ENCODE data around the gene FBXL16. TPM values are rescaled to one million over a fixed set of nuclear protein-coding genes. Genes with fewer than 3 reads are reported as not detected.

Gene FBXL16
- polyA plus RNA-seq, 1 of the 3 experiments (the other 2 are of a cell fraction) = 19.8 TPM

DNA sequence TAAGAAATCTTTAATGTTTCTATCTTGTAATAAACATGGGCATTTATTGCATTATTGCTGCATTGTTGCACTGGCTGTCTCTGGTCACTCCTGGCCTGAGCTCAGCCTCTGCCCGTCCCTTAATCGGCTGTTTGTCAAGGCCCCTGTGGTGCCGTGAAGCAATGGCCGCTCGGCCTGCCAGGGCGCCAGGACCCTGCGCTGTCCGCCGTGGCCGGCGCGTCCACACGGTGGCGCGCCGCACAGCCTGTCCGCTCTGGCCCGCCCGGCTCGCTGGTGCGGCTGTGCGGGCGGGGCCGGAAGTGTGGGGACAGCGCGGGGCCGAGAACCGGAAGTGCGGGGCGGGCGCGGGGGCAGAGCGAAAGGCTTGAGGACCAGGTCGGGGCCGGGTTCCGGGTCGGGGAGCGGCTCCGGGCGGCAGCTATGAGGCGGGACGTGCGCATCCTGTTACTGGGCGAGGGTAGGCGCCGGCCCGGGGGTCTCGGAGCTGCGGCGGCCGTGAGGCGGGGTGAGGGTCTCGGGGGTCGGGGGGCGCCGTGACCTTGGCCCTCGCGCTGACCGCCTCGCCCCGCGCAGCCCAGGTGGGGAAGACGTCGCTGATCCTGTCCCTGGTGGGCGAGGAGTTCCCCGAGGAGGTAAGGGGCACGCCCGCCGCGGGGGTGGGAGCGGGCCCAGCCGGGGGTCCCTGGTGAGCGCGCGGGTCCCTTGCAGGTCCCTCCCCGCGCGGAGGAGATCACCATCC is 37.7 kb downstream of the FBXL16 start, which contains the start of gene RHOT2 (continued):
- peak; percentile 82 for TF ChIP-seq CTCF (IDR thresholded peaks at IDR 0.05)
- TF ChIP-seq MAX (IDR thresholded peaks at IDR 0.05; ENCODE audit: low read depth) = peak; percentile 61; the same call in 1 of the 2 replicates
- peak; percentile 95; the same call in 1 of the 2 replicates for TF ChIP-seq SIN3A (IDR thresholded peaks at IDR 0.05; ENCODE audit: borderline replicate concordance, low read depth, low read length)
- TF ChIP-seq FOXJ3 (CRISPR knock-in tag; IDR thresholded peaks at IDR 0.05) = no peak
- peak; percentile 90 for TF ChIP-seq GABPA (IDR thresholded peaks at IDR 0.05; ENCODE audit: low read depth)
- TF ChIP-seq SMC3 (IDR thresholded peaks at IDR 0.05; ENCODE audit: low read depth, low read length) = peak; percentile 53
- no peak; the same call in 1 of the 2 replicates for TF ChIP-seq MEF2A (IDR thresholded peaks at IDR 0.05; ENCODE audit: borderline replicate concordance, low read depth)
- TF ChIP-seq EP300 (IDR thresholded peaks at IDR 0.05; ENCODE audit: borderline replicate concordance in 1 of 2, low read depth in 1 of 2, low read length in 1 of 2) = peak; percentile 25 to 30; a peak in 1 of 4 replicates

GRCh38 chr16:667113-667779 is 38.4 kb downstream of the FBXL16 start:
- POLR2A ChIA-PET = interaction anchor here (0.6 to 1.5 kb wide), 4 partner anchors 8 to 17 kb away, joined by 3 to 4 read pairs (median 4); partner anchors contain the start of genes JMJD8, RHBDL1 and STUB1
- no peak overlapping the region; the same call in 1 of the 2 replicates for H3K9ac ChIP-seq

More at GRCh38 chr16:667113-667779, 38.4 kb downstream of the FBXL16 start:
- Histone ChIP-seq H3K79me2 (ENCODE audit: insufficient read depth) (peaks cover 25% of the 10 kb centered on the region), H3K27me3 (ENCODE audit: insufficient read depth) (no peaks in the 10 kb centered on the region), H3K4me2 (no peak overlapping the region), H2AFZ (ENCODE audit: low read depth) (peak overlapping the region; percentile 36; the same call in 1 of the 2 replicates), H3K27ac (ENCODE audit: low read depth in 2 of 2, low read length in 1 of 2) (peak overlapping the region; percentile 25 to 81; a peak in 3 of 4 replicates), H3K9me2 (no peaks in the 10 kb centered on the region), H3K4me3 (ENCODE audit: low read depth in 2 of 2, low read length in 1 of 2) (no peak overlapping the region), H3K4me1 (ENCODE audit: control insufficient read depth in 1 of 2, insufficient read depth in 2 of 2, low read depth in 1 of 2, low read length in 1 of 2) (peaks cover 0 to 20% of the 10 kb centered on the region in 2 experiments; a peak in 1 of 4 replicates), H4K20me1 (ENCODE audit: insufficient read depth) (0 out of 2 replicates have a peak, but pooled peaks cover 6% of the 10 kb centered on the region), H3K9me3 (no peaks in the 10 kb centered on the region), H3F3A (replicated peaks; ENCODE audit: insufficient read depth) (no peaks in the 10 kb centered on the region), H3K36me3 (replicated peaks in 1 of 2; ENCODE audit: control insufficient read depth in 1 of 2, insufficient read depth in 2 of 2, low read length in 1 of 2) (peaks cover 5 to 41% of the 10 kb centered on the region in 2 experiments)
- CTCF ChIA-PET = interaction anchor here (0.6 to 6.3 kb wide), 16 partner anchors 9 to 123 kb away, joined by 3 to 69 read pairs (median 4); partner anchors contain the start of genes JMJD8, RHBDL1, WDR24 and WDR90
- WGBS (ENCODE audit: low lambda C conversion rate) = 76% methylated on average over 17 of the region's 22 CpGs
- no peak for TF ChIP-seq YY1 (IDR thresholded peaks at IDR 0.05; ENCODE audit: low read depth)
- no peak for TF ChIP-seq JUND (IDR thresholded peaks at IDR 0.05)
- no peak for TF ChIP-seq CHD2 (IDR thresholded peaks at IDR 0.05; ENCODE audit: low read length, partially characterized antibody)
- TF ChIP-seq POLR2AphosphoS5 (IDR thresholded peaks at IDR 0.05; ENCODE audit: low read depth, low read length) = no peak
- TF ChIP-seq, protein P1, sequence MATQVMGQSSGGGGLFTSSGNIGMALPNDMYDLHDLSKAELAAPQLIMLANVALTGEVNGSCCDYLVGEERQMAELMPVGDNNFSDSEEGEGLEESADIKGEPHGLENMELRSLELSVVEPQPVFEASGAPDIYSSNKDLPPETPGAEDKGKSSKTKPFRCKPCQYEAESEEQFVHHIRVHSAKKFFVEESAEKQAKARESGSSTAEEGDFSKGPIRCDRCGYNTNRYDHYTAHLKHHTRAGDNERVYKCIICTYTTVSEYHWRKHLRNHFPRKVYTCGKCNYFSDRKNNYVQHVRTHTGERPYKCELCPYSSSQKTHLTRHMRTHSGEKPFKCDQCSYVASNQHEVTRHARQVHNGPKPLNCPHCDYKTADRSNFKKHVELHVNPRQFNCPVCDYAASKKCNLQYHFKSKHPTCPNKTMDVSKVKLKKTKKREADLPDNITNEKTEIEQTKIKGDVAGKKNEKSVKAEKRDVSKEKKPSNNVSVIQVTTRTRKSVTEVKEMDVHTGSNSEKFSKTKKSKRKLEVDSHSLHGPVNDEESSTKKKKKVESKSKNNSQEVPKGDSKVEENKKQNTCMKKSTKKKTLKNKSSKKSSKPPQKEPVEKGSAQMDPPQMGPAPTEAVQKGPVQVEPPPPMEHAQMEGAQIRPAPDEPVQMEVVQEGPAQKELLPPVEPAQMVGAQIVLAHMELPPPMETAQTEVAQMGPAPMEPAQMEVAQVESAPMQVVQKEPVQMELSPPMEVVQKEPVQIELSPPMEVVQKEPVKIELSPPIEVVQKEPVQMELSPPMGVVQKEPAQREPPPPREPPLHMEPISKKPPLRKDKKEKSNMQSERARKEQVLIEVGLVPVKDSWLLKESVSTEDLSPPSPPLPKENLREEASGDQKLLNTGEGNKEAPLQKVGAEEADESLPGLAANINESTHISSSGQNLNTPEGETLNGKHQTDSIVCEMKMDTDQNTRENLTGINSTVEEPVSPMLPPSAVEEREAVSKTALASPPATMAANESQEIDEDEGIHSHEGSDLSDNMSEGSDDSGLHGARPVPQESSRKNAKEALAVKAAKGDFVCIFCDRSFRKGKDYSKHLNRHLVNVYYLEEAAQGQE (IDR thresholded peaks at IDR 0.05; ENCODE audit: low read depth, low read length) = no peak
- TF ChIP-seq GATA2 (CRISPR knock-in tag; IDR thresholded peaks at IDR 0.05) = no peak
- TF ChIP-seq ZBTB33 (IDR thresholded peaks at IDR 0.05; ENCODE audit: borderline replicate concordance, low read depth) = no peak
- TF ChIP-seq TCF12 (IDR thresholded peaks at IDR 0.05) = no peak
- DNase-seq = no peak
